ENCODE data around the gene IRX6. TPM values are rescaled to one million over a fixed set of nuclear protein-coding genes. Genes with fewer than 3 reads are reported as not detected.

IRX6 gene
- total RNA-seq, 1 experiment from 2014 or later = 0.10 TPM

Other genes with a start within 250 kb of the IRX6 start
- 0.51 TPM in 1 of 2 replicates, not detected in the other for gene MMP2, start 155.0 kb downstream of the IRX6 start, total RNA-seq (2014; rRNA removed; shearing (Covaris generic); ENCODE audit: low replicate concordance)
- 0.49 and 0.84 TPM in 2 replicates for gene LPCAT2, start 184.9 kb downstream of the IRX6 start, total RNA-seq (2014; rRNA removed; shearing (Covaris generic); ENCODE audit: low replicate concordance)
- not detected in 2 replicates for gene CAPNS2, start 242.5 kb downstream of the IRX6 start, total RNA-seq (2014; rRNA removed; shearing (Covaris generic); ENCODE audit: low replicate concordance)